Measurements from ENCODE around the gene AHRR.

The AHRR gene

DNA sequence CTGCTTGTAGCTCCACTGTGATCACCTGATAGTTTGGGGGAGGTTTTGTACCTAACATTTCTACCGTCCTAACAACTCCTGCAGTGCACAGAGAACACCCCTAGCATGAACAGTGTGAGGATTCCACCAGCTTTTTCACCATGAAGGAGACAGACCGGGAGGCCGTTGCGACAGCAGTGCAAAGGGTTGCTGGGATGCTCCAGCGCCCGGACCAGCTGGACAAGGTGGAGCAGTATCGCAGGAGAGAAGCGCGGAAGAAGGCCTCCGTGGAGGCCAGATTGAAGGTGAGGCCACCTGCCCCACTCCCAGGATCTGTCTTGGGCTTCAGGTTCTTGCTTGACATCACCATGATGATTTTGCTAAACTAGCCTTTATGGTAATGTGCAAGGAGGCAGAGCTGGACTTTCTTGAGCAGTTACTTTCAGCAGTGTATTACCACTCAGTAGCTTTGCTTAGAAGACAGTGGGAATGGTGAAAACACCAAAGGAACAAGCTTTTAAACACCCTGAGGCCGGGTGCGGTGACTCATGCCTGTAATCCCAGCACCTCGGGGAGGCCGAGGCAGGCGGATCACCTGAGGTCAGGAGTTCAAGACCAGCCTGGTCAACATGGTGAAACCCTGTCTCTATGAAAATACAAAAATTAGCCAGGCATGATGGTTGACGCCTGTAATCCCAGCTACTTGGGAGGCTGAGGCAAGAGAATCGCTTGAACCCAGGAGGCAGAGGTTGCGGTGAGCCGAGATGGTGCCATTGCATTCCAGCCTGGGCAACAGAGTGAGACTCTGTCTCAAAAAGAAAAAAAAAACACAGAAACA lies 124.8 kb downstream of the AHRR start:
- DNase-seq: no peak

- no peak for DNase-seq
These were observed 125.4 kb downstream of the AHRR start for GRCh38 chr5:446883-447263.

DNA sequence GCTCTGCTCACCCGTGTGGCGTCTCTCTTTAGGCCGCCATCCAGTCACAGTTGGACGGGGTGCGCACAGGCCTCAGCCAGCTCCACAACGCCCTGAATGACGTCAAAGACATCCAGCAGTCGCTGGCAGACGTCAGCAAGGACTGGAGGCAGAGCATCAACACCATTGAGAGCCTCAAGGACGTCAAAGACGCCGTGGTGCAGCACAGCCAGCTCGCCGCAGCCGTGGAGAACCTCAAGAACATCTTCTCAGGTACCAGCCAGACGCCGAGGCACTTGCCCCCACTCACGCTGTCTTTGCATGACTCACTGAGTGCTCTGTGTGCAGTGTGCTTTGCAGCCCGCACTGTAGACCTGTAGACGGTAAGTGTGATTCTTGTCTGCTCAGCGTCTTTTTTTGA lies 126.0 kb downstream of the AHRR start:
- DNase-seq: no peak

- no peak for DNase-seq
These were observed 126.7 kb downstream of the AHRR start for GRCh38 chr5:448061-448765.

DNA sequence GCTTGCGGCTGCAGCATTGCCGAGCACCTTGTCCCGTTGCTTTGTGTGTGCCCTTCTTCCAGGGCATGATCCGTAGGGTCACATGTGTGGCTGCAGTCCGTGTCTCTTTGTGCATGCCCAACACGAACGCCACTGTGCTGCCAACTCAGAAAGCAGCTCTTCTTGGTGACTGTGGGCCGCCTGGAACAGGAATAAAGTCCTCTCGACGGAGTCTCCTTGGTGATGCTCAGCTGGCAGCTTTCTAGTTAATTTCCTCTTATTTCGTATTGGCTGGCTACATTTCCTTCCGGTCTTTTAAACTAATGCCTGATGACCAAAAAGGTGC lies 127.2 kb downstream of the AHRR start:
- no peak for DNase-seq

GRCh38 chr5:449151-449550 lies 127.6 kb downstream of the AHRR start:
- DNase-seq: no peak

GRCh38 chr5:451587-452458 lies 130.3 kb downstream of the AHRR start:
- no peak for DNase-seq

GRCh38 chr5:452978-453710 lies 131.6 kb downstream of the AHRR start:
- no peak for DNase-seq

DNA sequence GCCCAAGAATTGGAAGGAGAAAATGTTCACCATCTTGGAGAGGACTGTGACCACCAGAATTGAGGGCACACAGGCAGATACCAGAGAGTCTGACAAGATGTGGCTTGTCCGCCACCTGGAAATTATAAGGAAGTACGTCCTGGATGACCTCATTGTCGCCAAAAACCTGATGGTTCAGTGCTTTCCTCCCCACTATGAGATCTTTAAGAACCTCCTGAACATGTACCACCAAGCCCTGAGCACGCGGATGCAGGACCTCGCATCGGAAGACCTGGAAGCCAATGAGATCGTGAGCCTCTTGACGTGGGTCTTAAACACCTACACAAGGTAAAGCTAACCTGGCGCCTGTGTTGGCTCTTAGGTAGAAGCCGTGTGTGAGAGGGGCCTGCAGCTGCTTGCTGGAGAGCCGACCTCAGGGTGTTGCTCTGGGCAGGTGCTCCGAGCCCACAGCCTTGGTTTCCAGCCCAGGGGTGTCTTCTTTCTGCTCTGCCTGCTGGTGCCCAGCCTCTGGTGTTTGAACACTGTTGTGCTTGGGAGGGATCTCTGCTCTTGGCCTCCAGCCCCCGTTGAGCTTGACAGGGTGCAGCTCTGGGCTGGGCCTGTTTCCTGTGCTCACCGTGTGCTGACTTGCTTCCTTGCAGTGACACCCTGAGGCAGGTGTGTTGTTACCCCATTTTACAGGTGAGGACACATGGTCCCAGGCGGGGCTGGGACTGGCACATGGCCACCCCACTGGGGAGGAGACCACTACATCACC lies 132.4 kb downstream of the AHRR start:
- DNase-seq: no peak

DNA sequence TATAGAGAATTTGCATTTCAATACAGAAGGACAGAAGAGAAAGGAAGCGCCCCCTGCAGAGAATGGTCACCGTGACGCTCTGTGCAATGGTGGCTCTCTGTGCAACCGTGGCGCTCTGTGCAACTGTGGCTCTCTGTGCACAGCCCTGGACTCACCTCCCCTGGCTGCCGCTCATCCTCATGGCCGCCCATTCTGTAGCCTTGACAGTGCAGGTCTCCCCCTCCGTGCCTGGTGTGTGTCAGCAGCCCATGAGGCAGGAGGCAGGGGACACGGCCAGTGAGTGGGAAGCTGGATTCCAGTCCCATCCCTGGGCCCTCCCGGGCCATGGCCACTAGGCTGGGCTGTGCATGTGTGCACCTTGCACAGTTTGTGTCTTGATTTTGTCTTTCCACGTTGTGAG lies 133.4 kb downstream of the AHRR start:
- DNase-seq: no peak

DNA sequence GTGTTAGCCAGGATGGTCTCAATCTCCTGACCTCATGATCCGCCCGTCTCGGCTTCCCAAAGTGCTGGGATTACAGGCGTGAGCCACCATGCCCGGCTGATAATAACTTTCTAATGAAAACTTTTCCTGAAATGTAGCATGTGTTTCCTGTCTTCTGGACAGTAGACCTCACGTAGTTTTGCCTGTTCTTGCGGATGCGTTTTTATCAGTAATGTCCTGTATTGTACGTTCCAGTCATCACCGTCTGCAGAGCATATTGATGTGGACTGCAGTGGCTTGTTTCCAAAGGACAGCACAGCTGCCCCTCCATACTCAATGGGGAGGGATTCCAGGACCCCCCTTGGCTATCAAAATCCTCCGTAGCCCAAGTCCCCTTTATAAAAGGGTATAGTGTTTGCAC lies 134.3 kb downstream of the AHRR start:
- no peak for DNase-seq

GRCh38 chr5:456351-457194 lies 135.1 kb downstream of the AHRR start:
- DNase-seq: no peak

DNA sequence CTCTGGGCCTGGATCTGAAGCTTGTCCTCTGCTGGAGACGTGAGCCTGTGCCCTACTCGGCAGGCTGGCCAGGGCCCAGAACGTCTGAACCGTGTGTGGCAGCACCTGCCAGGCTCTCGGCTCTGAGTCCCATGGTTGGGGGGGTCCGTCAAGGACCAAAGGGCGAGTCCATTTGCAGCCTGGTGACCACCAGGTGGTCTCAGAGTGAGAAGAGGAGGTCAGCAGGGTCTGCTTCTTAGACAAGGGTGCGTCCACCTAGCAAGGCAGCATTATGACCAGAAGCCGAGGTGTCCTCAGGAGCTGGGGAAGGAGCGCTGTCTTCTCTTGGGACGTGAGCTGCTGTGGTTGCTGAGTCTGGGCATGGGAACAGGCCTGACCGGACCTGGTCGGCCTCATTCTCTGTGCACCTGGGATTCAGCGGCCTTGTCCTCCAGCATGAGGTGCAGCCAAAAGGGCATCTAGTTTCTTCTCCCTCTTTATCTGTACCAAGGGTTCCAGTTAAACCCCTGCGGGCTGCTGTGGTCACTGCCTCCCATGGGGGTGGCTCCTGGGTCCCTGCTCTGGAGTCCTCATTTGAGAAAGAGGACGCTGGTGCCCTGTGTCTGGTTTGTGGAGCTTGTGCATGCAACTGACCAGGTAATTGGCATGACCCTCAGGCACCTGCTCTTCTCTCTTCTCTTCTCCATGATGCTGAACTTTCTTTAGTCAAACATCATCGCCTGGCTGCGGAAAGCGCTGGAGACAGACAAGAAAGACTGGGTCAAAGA lies 135.9 kb downstream of the AHRR start:
- DNase-seq: no peak

DNA sequence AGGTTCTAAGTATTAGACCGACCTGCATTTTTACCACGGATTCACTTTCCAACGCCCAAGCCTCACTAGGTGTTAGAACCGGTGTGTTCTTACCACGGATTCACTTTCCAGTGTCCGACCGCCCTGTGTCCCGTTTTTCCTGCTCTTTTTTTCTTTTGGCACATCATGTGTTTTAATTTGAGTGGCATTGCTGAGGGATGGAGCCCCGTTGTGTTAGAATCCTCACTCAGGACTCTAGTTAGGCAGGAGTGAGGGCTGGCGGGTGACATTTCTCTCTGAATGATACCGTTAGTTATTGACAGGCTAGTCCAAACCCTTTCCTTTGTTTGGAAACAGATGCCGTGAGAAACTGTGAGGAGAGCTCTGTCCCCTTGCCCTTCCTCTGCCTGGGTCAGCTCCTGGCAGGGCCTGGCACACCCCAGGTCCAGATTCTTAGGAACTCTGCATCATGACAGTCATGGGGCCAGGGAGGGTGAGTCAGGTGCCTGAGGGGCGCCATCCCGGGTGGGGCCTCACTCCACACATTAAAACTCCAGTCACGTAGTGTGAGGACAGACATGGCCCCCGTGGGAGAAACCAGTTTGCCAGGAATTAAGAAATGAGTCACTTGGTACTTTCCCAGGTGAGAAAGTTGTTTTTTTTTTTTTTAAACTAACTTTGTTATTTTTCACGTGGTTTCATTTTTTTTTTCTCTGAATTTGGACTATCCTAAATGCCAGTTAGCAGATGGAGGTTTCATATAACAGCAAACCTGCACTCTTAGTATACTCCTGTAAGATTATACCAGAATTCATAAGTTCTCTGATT lies 137.2 kb downstream of the AHRR start:
- DNase-seq: peak; percentile 81

GRCh38 chr5:459562-460272 lies 138.2 kb downstream of the AHRR start:
- no peak for DNase-seq

DNA sequence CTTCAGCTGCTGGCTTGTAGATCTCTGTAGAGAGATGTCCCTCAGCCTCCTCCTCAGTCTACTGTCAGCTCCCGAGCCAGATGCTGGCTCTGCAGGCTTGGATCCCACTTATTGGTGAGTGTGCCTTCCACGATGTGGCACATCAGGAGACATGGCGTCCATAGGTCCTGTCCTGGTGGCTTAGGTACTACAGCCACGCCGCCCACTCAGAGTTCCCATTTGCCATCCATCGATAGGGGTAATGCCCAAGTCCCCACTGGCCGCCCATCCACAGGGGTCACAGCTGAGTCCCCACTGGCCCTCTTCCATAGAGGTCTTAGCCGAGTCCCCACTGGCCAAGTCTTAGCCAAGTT lies 138.7 kb downstream of the AHRR start:
- no peak for DNase-seq

DNA sequence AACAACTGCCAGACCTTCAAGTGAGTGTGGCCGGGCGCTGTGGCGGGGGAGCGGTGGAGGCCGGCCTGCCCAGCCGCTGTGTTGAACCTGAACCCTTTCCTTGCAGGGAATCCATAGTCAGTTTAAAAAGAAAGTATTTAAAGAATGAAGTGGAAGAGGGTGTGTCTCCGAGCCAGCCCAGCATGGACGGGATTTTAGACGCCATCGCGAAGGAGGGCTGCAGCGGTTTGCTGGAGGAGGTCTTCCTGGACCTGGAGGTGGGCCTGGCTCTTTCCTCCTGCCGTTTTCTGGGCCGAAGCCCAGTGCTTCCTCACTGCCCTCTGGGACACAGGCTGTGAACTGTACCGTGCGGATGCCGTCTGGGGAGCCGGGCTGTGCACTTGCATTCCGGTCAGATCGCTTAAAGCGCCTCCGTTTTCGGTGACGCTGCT lies 140.6 kb downstream of the AHRR start:
- DNase-seq: no peak

DNA sequence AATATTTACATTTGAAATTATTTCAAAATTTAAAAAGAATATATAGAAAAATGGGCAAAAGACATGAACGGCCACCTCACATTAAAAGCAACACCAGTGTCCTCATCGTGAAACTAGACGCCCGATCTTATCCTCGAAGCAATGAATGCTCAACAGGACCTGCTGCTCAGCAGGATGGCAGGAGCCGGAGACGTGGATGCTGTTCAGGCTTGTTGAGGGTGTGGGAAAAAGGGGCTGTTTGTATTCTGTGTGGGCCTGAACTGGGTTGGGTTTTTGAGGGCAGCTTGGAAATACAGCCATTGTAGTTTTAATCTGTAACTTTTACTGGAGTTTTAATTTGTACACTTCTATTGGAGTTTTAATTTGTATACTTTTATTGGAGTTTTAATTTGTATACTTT lies 141.8 kb downstream of the AHRR start:
- DNase-seq: no peak

GRCh38 chr5:463952-464351 lies 142.4 kb downstream of the AHRR start:
- DNase-seq: peak; percentile 71

Measured in stimulated activated CD4-positive, alpha-beta T cell treated with anti-CD3 and anti-CD28 coated beads, Interleukin-1b, Interleukin-23, amount 100 ng/mL, for 48 hours (primary cell).